K562 (cell line): ENCODE data around the gene ZMPSTE24. TPM values are rescaled to one million over a fixed set of nuclear protein-coding genes. Genes with fewer than 3 reads are reported as not detected.

Experiments used
- ATAC-seq: fragments of 200-7000 bp; cut with Tn5 transposase; 3 replicates; pipeline ENCODE4 v1.9.1; 2020; ENCODE audit warnings: moderate library complexity
- BruUV-seq: library from RNA; stranded (reverse); fragments of 400-500 nt; replicated peaks from 2 replicates; lab custom pipeline; 2021; lab: Mats Ljungman, UMichigan
- CTCF ChIA-PET: fragments of 300-600 bp; formaldehyde crosslinking; extraction: SDS; loops from one replicate; lab custom pipeline; 2021; ENCODE audit warnings: low intra/inter-chr PET ratio; lab: Yijun Ruan, JAX
- POLR2A ChIA-PET: fragments of 300-600, 350-650 bp; sonication (Branson Sonifier 250); formaldehyde crosslinking; extraction: SDS; loops from one replicate; lab custom pipeline; 2021; ENCODE audit warnings: antibody characterized with exemption, inconsistent platforms; lab: Yijun Ruan, JAX
- DNase-seq, 4 experiments: peaks; one replicate each; pipeline versions ENCODE4 v3.0.0 to v3.0.0-alpha.2; 2011 to 2018; ENCODE audit warnings: low spot score in 3 of 4, mixed read lengths in 3 of 4; ENCODE audit errors: extremely low read depth in 1 of 4
- FAIRE-seq: peaks from 2 replicates; lab custom pipeline; 2011; peaks lifted over from hg19 to GRCh38; lab: Jason Lieb, UNC
- H2AFZ ChIP-seq: 2 replicates; pipeline ENCODE4 v1.6.0; 2011; ENCODE audit warnings: low read depth, low read length, control low read depth, inconsistent platforms
- H3K27ac ChIP-seq: fragments of 200-600 bp; 3 replicates; pipeline ENCODE4 v1.8.0; 2011; ENCODE audit warnings: low read depth, mild to moderate bottlenecking, control low read depth, inconsistent platforms, low read length, moderate library complexity, mixed read lengths; ENCODE audit errors: extremely low read depth
- H3K27me3 ChIP-seq, 2 experiments: fragments of 300-600 bp in 1 of 2; 2 replicates in 1 of 2; 3 replicates in 1 of 2; pipeline versions ENCODE4 v1.6.0 to v1.8.0; 2011; ENCODE audit warnings: inconsistent platforms in 2 of 2, low read length in 2 of 2, mild to moderate bottlenecking in 1 of 2, mixed read lengths in 1 of 2, moderate library complexity in 1 of 2; ENCODE audit not compliant: control insufficient read depth in 2 of 2, insufficient read depth in 2 of 2
- H3K36me3 ChIP-seq: fragments of 300-600 bp; 3 replicates; pipeline ENCODE4 v1.8.0; 2011; ENCODE audit warnings: mild to moderate bottlenecking, low read length, inconsistent platforms; ENCODE audit not compliant: control insufficient read depth, insufficient read depth
- H3K4me1 ChIP-seq, 2 experiments: fragments of 200-600 bp in 1 of 2; replicated peaks in 1 of 2; 2 replicates in 1 of 2; 3 replicates in 1 of 2; pipeline versions ENCODE4 v1.5.1 to v1.8.0; 2011; ENCODE audit warnings: inconsistent platforms in 2 of 2, low read length in 2 of 2, mild to moderate bottlenecking in 1 of 2, mixed read lengths in 1 of 2, moderate library complexity in 1 of 2; ENCODE audit not compliant: control insufficient read depth in 2 of 2, insufficient read depth in 2 of 2
- H3K4me2 ChIP-seq: 2 replicates; pipeline ENCODE4 v1.6.1; 2011; ENCODE audit warnings: low read length, control low read depth, inconsistent platforms, mixed read lengths; ENCODE audit not compliant: insufficient read depth
- H3K4me3 ChIP-seq: fragments of 200-600 bp; sonication (generic), shearing (Covaris generic); 2 replicates; pipeline ENCODE4 v1.5.1; 2016; ENCODE audit warnings: control low read depth, inconsistent platforms
- H3K79me2 ChIP-seq: fragments of 200-600 bp; 3 replicates; pipeline ENCODE4 v1.8.0; 2011; ENCODE audit warnings: low read length, inconsistent platforms; ENCODE audit not compliant: control insufficient read depth, insufficient read depth
- H3K9ac ChIP-seq, 2 experiments: 2 replicates each; pipeline versions ENCODE4 v1.6.0 to v1.6.1; 2011; ENCODE audit warnings: low read depth in 2 of 2, low read length in 2 of 2, control low read depth in 1 of 2, inconsistent platforms in 1 of 2, mild to moderate bottlenecking in 1 of 2, mixed read lengths in 1 of 2; ENCODE audit not compliant: insufficient read depth in 1 of 2
- H3K9me1 ChIP-seq: one replicate; pipeline ENCODE4 v1.6.0; 2011; ENCODE audit warnings: inconsistent platforms, mild to moderate bottlenecking, low read length, moderate library complexity; ENCODE audit not compliant: control insufficient read depth, insufficient read depth
- H3K9me3 ChIP-seq: replicated peaks from 2 replicates; pipeline ENCODE4 v1.5.1; 2011; ENCODE audit warnings: low read depth, low read length, inconsistent platforms; ENCODE audit not compliant: control insufficient read depth, insufficient read depth
- H4K20me1 ChIP-seq: replicated peaks from 2 replicates; pipeline ENCODE4 v1.6.1; 2011; ENCODE audit warnings: low read length, inconsistent platforms, mixed read lengths; ENCODE audit not compliant: control insufficient read depth, insufficient read depth
- ADNP ChIP-seq: fragments of 200-800 bp; sonication (Bioruptor generic); IDR thresholded peaks from 2 replicates; pipeline ENCODE4 v1.6.1; 2016; ENCODE audit warnings: missing genetic modification characterization, missing compliant biosample characterization
- BMI1 ChIP-seq: fragments of 150-350 bp; IDR thresholded peaks from 2 replicates; pipeline ENCODE4 v1.6.1; 2014; ENCODE audit warnings: low read length
- C11orf30 ChIP-seq: fragments of 450-650 bp; IDR thresholded peaks from 2 replicates; pipeline ENCODE4 v1.6.1; 2016; ENCODE audit warnings: low read depth, mild to moderate bottlenecking
- CEBPB ChIP-seq: fragments of 450-650 bp; IDR thresholded peaks from 2 replicates; pipeline ENCODE4 v1.6.1; 2016; ENCODE audit warnings: missing genetic modification characterization, missing compliant biosample characterization
- HBP1 ChIP-seq: fragments of 450-650 bp; formaldehyde crosslinking; IDR thresholded peaks from 2 replicates; pipeline ENCODE4 v1.4.0; 2022; ENCODE audit warnings: missing genetic modification characterization
- HDAC1 ChIP-seq, 2 experiments: fragments of 450-650 bp; IDR thresholded peaks; 2 replicates each; pipeline ENCODE4 v1.6.1; 2016 to 2017; ENCODE audit warnings: inconsistent platforms in 1 of 2, mild to moderate bottlenecking in 1 of 2, moderate library complexity in 1 of 2
- HDAC3 ChIP-seq: fragments of 450-650 bp; IDR thresholded peaks from 2 replicates; pipeline ENCODE4 v1.6.1; 2018; ENCODE audit warnings: borderline replicate concordance, mild to moderate bottlenecking, moderate library complexity; ENCODE audit not compliant: partially characterized antibody
- HNRNPK ChIP-seq: fragments of 200-400 bp; formaldehyde crosslinking; IDR thresholded peaks from one replicate; pipeline ENCODE4 v1.6.1; 2018; ENCODE audit warnings: mild to moderate bottlenecking, low read depth, low read length; ENCODE audit not compliant: poor library complexity, severe bottlenecking
- HNRNPUL1 ChIP-seq: fragments of 200-400 bp; formaldehyde crosslinking; IDR thresholded peaks from 2 replicates; pipeline ENCODE4 v1.6.1; 2017; ENCODE audit warnings: low read length
- MAFF ChIP-seq: IDR thresholded peaks from 2 replicates; pipeline ENCODE4 v1.6.1; 2012; ENCODE audit warnings: low read length, improper control_type of control experiment
- NCOA6 ChIP-seq: fragments of 450-650 bp; IDR thresholded peaks from 2 replicates; pipeline ENCODE4 v1.6.1; 2017; ENCODE audit warnings: mild to moderate bottlenecking
- PHF20 ChIP-seq: fragments of 450-650 bp; IDR thresholded peaks from 2 replicates; pipeline ENCODE4 v1.6.1; 2018; ENCODE audit not compliant: partially characterized antibody
- PPARD ChIP-seq: fragments of 250-450 bp; sonication (Bioruptor Pico); IDR thresholded peaks from 2 replicates; pipeline ENCODE4 v1.8.0; 2022; ENCODE audit warnings: inconsistent platforms, mild to moderate bottlenecking, moderate library complexity
- PTTG1 ChIP-seq: fragments of 450-650 bp; IDR thresholded peaks from 2 replicates; pipeline ENCODE4 v1.6.1; 2016; ENCODE audit warnings: low read depth, mild to moderate bottlenecking, missing genetic modification characterization, missing compliant biosample characterization
- RBM22 ChIP-seq: fragments of 200-400 bp; formaldehyde crosslinking; IDR thresholded peaks from 2 replicates; pipeline ENCODE4 v1.6.1; 2018; ENCODE audit warnings: low read length, low read depth; ENCODE audit not compliant: poor library complexity, severe bottlenecking
- RBM39 ChIP-seq: fragments of 200-400 bp; formaldehyde crosslinking; optimal IDR thresholded peaks from 2 replicates; pipeline ENCODE3; 2018; ENCODE audit warnings: low read depth, low read length
- SRSF1 ChIP-seq: fragments of 200-400 bp; formaldehyde crosslinking; IDR thresholded peaks from 2 replicates; pipeline ENCODE4 v1.6.1; 2017; ENCODE audit warnings: mild to moderate bottlenecking, low read depth, low read length, moderate library complexity
- U2AF2 ChIP-seq: fragments of 200-400 bp; formaldehyde crosslinking; optimal IDR thresholded peaks from 2 replicates; pipeline ENCODE3; 2017; ENCODE audit warnings: low read depth, mild to moderate bottlenecking, low read length
- ZNF23 ChIP-seq: fragments of 250-450 bp; sonication (Bioruptor Pico); IDR thresholded peaks from 2 replicates; pipeline ENCODE4 v1.4.0; 2020; ENCODE audit warnings: mild to moderate bottlenecking
- ZNF695 ChIP-seq: fragments of 450-650 bp; formaldehyde crosslinking; IDR thresholded peaks from 2 replicates; pipeline ENCODE4 v1.4.0; 2020; ENCODE audit warnings: mild to moderate bottlenecking, moderate library complexity
- ZNF780A ChIP-seq: fragments of 250-450 bp; sonication (Bioruptor Pico); IDR thresholded peaks from 2 replicates; pipeline ENCODE4 v1.5.0; 2021; ENCODE audit warnings: mild to moderate bottlenecking
- WGBS: fragments of 100-300 bp; shearing (Covaris generic); methylation state at CpG from one replicate; pipeline ENCODE4 v1.1.6; 2016; ENCODE audit warnings: low coverage, mixed read lengths; ENCODE audit not compliant: insufficient coverage; ENCODE audit errors: missing lambda C conversion rate; 5-methylcytosine and 5-hydroxymethylcytosine counted together
- in situ Hi-C: fragments of 300-500 bp; cut with MboI; formaldehyde crosslinking; loops from 4 replicates; pipeline ENCODE4 v1.15.0; 2018; ENCODE audit warnings: inconsistent platforms, mixed read lengths
- intact Hi-C: fragments of 100-400 bp; cut with micrococcal nuclease; formaldehyde crosslinking; loops from 2 replicates; pipeline ENCODE4 v1.14.2; 2022
- polyA plus RNA-seq, 8 experiments: library from polyadenylated mRNA; depleted of rRNA in 4 of 8; stranded (reverse) in 5 of 8; unstranded in 3 of 8; fragments of >200 nt; fragmentation: Nextera tagmentation in 2 of 8; fragmentation: Illumina TruSeq in 1 of 8; extraction: Ambion mirVana in 2 of 8; extraction: Trizol in 1 of 8; gene quantifications; 2 replicates each; pipeline versions ENCODE4 v1.2.1 to v1.2.3, GENCODE V29; 2011 to 2014; ENCODE audit warnings: inconsistent platforms in 1 of 8, missing spikeins in 1 of 8
- total RNA-seq, 7 experiments: library from RNA; depleted of rRNA in 6 of 7; stranded (reverse); fragments of >200 nt in 6 of 7; fragmentation: Illumina TruSeq in 2 of 7; extraction: Trizol in 2 of 7; gene quantifications; 2 replicates each; pipeline versions ENCODE4 v1.2.1 to v1.2.3, GENCODE V29; 2011 to 2021; ENCODE audit warnings: low replicate concordance in 1 of 7
- TF ChIP-seq, protein P1 (sequence below): fragments of 250-450 bp; sonication (Bioruptor Pico); IDR thresholded peaks from 2 replicates; pipeline ENCODE4 v1.9.0; 2021; ENCODE audit warnings: mild to moderate bottlenecking
- TF ChIP-seq, protein P2 (sequence below): fragments of 450-650 bp; formaldehyde crosslinking; conservative IDR thresholded peaks from 2 replicates; pipeline ENCODE4 v1.4.0; 2022; ENCODE audit warnings: mild to moderate bottlenecking, missing genetic modification characterization

Gene ZMPSTE24
- total and polyA plus RNA-seq, 9 of the 15 experiments (the other 6 are each of a cell fraction or from before 2014, with no cell fraction given) = 30.7 to 75.9 (median 64.3) TPM

- TF ChIP-seq PPARD (CRISPR knock-in tag) (no peak), RBM39 (no peak), HNRNPK (no peak), CEBPB (tag) (no peak)
These were observed 34.0 kb upstream of the ZMPSTE24 start (continued) for GRCh38 chr1:40224040-40224439.

GRCh38 chr1:40226192-40226591 is 31.8 kb upstream of the ZMPSTE24 start:
- no TSS peak for BruUV-seq
- Histone ChIP-seq H3K9ac (no peak overlapping the region), H3K27ac (no peak overlapping the region), H3K9me1 (no peaks in the 10 kb centered on the region), H3K27me3 (no peaks in the 10 kb centered on the region), H3K79me2 (peaks cover 24% of the 10 kb centered on the region), H3K36me3 (peaks cover 69% of the 10 kb centered on the region), H3K4me1 (peaks cover 4 to 10% of the 10 kb centered on the region in 2 experiments; a peak in 3 of 5 replicates), H3K4me3 (no peak overlapping the region), H4K20me1 (no peaks in the 10 kb centered on the region), H3K9me3 (no peaks in the 10 kb centered on the region; the same call in 1 of the 2 replicates), H2AFZ (no peak overlapping the region), H3K4me2 (no peak overlapping the region)
- ChIA-PET POLR2A (interaction anchor here (0.6 to 4.1 kb wide), 4 partner anchors 8 to 17 kb away, joined by 3 to 25 read pairs (median 3); no protein-coding TSS in a partner anchor), CTCF (no interaction called here)
- intact Hi-C loops = no loop called here
- in situ Hi-C loops = no loop called here
- ATAC-seq = no peak
- WGBS = 93% methylated on average over 3 of the region's 3 CpGs
- no peak for FAIRE-seq
- DNase-seq = no peak
- TF ChIP-seq PTTG1 (tag) (no peak), NCOA6 (no peak), HDAC1 (IDR thresholded peaks at IDR 0.05) (no peak), ZNF780A (CRISPR knock-in tag) (no peak), HBP1 (CRISPR knock-in tag) (no peak), RBM22 (no peak), U2AF2 (no peak), ADNP (tag) (no peak), MAFF (no peak), SRSF1 (no peak), HDAC3 (no peak), PHF20 (no peak), ZNF695 (CRISPR knock-in tag) (no peak), ZNF23 (no peak), BMI1 (no peak), HNRNPUL1 (no peak), C11orf30 (no peak)
- TF ChIP-seq, protein P1, sequence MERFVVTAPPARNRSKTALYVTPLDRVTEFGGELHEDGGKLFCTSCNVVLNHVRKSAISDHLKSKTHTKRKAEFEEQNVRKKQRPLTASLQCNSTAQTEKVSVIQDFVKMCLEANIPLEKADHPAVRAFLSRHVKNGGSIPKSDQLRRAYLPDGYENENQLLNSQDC (CRISPR knock-in tag) = no peak
- TF ChIP-seq, protein P2, sequence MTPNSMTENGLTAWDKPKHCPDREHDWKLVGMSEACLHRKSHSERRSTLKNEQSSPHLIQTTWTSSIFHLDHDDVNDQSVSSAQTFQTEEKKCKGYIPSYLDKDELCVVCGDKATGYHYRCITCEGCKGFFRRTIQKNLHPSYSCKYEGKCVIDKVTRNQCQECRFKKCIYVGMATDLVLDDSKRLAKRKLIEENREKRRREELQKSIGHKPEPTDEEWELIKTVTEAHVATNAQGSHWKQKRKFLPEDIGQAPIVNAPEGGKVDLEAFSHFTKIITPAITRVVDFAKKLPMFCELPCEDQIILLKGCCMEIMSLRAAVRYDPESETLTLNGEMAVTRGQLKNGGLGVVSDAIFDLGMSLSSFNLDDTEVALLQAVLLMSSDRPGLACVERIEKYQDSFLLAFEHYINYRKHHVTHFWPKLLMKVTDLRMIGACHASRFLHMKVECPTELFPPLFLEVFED (CRISPR knock-in tag) = no peak
